DND-41 (cell line): ENCODE data around the gene PCDHA10.

ENCODE experiments used
- CTCF ChIP-seq: IDR thresholded peaks from 2 replicates; pipeline ENCODE4 v1.5.1; 2012; ENCODE audit warnings: borderline replicate concordance, low read length, moderate library complexity, mild to moderate bottlenecking; ENCODE audit not compliant: poor library complexity, severe bottlenecking; ENCODE audit errors: extremely low read depth
- EZH2 ChIP-seq: IDR thresholded peaks from 3 replicates; pipeline ENCODE4 v1.6.1; 2012; ENCODE audit warnings: borderline replicate concordance, low read depth, mild to moderate bottlenecking, moderate library complexity, low read length, inconsistent platforms; ENCODE audit not compliant: severe bottlenecking

- TF ChIP-seq CTCF (no peak), EZH2 (no peak)
These were observed 14.8 kb downstream of the PCDHA10 start for GRCh38 chr5:140870221-140871201.
